Activated T-cell treated with anti-CD3 and anti-CD28 coated beads for 4 hours (primary cell): ENCODE measurements around the gene TGM4.

Experiments
- DNase-seq: peaks from one replicate; pipeline ENCODE4 v3.0.0-alpha.2; 2020

The TGM4 gene

GRCh38 chr3:44883213-44883955 lies 9.0 kb downstream of the TGM4 start:
- no peak for DNase-seq

GRCh38 chr3:44883999-44884431 lies 9.6 kb downstream of the TGM4 start:
- DNase-seq = no peak

- no peak for DNase-seq
These were observed 11.2 kb downstream of the TGM4 start for GRCh38 chr3:44885618-44886017.

- no peak for DNase-seq
These were observed 12.2 kb downstream of the TGM4 start for GRCh38 chr3:44886561-44886960.

- DNase-seq = no peak
These were observed 12.7 kb downstream of the TGM4 start for GRCh38 chr3:44887101-44887500.

GRCh38 chr3:44890258-44890657 lies 15.8 kb downstream of the TGM4 start:
- DNase-seq = no peak

- no peak for DNase-seq
These were observed 16.4 kb downstream of the TGM4 start for GRCh38 chr3:44890852-44891251.

GRCh38 chr3:44892689-44893088 lies 18.3 kb downstream of the TGM4 start:
- DNase-seq = no peak

GRCh38 chr3:44893097-44893496 lies 18.7 kb downstream of the TGM4 start:
- DNase-seq = no peak

GRCh38 chr3:44894485-44894884 lies 20.1 kb downstream of the TGM4 start:
- DNase-seq = no peak

- no peak for DNase-seq
These were observed 22.0 kb downstream of the TGM4 start for GRCh38 chr3:44896440-44896839.

GRCh38 chr3:44899683-44900367 lies 25.4 kb downstream of the TGM4 start:
- no peak for DNase-seq

GRCh38 chr3:44902628-44903027 lies 28.2 kb downstream of the TGM4 start:
- no peak for DNase-seq

GRCh38 chr3:44903314-44903713 lies 28.9 kb downstream of the TGM4 start:
- no peak for DNase-seq

GRCh38 chr3:44903751-44904150 lies 29.3 kb downstream of the TGM4 start:
- no peak for DNase-seq

GRCh38 chr3:44905446-44906157 lies 31.2 kb downstream of the TGM4 start:
- DNase-seq = no peak

- no peak for DNase-seq
These were observed 32.6 kb downstream of the TGM4 start for GRCh38 chr3:44906997-44907396.

GRCh38 chr3:44907612-44908011 lies 33.2 kb downstream of the TGM4 start:
- no peak for DNase-seq

- no peak for DNase-seq
These were observed 34.7 kb downstream of the TGM4 start for GRCh38 chr3:44909063-44909462.

GRCh38 chr3:44910693-44911092 lies 36.3 kb downstream of the TGM4 start:
- DNase-seq = no peak

- DNase-seq = peak; percentile 48
These were observed 39.6 kb downstream of the TGM4 start for GRCh38 chr3:44913868-44914468.

- no peak for DNase-seq
These were observed 40.5 kb downstream of the TGM4 start for GRCh38 chr3:44914936-44915335.

- DNase-seq = no peak
These were observed 41.5 kb downstream of the TGM4 start for GRCh38 chr3:44915702-44916438.
